ENCODE measurements around the gene CEP104. TPM values are rescaled to one million over a fixed set of nuclear protein-coding genes. Genes with fewer than 3 reads are reported as not detected.
"Not testable (repeated sequence)": the region's sequence is repeated elsewhere in the genome, so short reads cannot be mapped to it uniquely, and the experiment has no call there.

The CEP104 gene
- total RNA-seq, 1 donor from 2014 or later: 64.1 TPM

GRCh38 chr1:3825356-3825755 lies 31.7 kb downstream of the CEP104 start:
- no peak for DNase-seq (ENCODE audit: low spot score)

DNA sequence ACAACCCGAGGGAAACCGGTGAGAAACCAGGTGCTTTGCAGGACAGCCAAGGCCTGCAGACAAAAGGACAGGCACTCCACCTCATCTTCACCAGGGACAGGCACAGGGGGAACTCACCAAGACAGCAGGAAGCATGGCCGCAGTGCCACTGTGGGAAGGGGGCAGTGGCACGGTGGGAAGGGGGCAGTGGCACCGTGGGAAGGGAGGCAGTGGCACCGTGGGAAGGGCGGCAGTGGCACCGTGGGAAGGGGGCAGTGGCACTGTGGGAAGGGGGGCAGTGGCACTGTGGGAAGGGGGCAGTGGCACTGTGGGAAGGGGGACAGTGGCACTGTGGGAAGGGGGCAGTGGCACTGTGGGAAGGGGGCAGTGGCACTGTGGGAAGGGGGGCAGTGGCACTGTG lies 32.4 kb downstream of the CEP104 start:
- no peak for DNase-seq (ENCODE audit: low spot score)

GRCh38 chr1:3822421-3822820 lies 34.6 kb downstream of the CEP104 start:
- no peak for DNase-seq (ENCODE audit: low spot score)

- DNase-seq (ENCODE audit: low spot score): no peak
Measured at GRCh38 chr1:3821908-3822307, 35.1 kb downstream of the CEP104 start.

DNA sequence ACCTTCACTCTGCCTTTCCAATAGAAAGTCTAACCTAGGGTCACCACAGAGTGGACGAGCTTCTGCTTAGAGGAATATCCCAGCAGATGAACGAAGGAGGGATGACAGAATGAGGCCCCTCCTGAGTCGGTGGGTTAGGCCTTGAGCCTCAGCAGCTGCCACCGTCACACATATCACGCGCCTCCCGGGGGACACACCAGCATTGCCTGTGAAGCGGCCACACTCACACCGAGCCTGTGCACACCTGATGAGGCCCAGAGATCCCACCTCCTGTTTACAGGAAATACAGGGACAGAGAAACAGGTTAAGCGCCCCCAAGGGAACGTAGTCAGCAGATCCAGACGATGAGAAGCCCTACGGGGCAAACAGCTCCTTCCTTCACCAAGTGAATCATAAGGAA lies 35.6 kb downstream of the CEP104 start:
- DNase-seq (ENCODE audit: low spot score): no peak

DNA sequence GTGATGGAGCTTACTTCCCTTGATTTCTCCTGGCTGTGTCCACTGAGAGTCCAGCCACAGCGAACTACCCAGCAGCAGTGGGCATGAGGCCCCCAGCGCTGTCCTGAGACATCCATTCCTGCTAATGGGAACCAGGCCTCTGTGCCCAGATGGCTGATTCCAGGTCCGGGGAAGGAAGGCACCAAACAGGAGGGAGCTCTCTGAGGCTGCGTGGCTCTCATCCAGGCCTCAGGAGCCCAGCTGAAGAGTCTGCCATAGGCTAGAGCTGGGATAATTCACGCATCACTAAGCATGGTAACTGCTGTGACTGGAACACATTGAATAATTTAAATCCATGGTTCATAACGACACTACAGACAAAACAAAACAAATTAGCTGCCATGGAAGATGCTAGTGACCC lies 36.0 kb downstream of the CEP104 start:
- no peak for DNase-seq (ENCODE audit: low spot score)

DNA sequence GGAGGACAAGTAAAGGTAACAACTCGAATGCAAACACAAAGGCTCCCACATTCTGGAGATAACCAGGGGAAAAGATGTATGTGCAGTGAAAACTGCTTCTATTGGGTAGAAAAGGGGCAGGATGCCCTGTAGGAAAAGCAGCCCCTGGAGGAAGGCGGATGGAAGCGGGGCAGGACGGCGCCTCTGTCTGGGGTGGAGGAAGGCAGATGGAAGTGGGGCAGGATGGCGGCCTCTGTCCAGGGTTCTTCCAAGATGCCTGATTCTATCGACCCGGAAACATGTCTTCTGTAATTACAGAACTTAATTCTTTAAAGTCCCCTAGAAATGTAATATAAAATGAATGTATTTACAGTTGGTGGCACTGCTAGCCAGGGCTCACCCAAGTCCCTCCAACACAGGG lies 36.7 kb downstream of the CEP104 start:
- DNase-seq (ENCODE audit: low spot score): no peak

- no peak for DNase-seq (ENCODE audit: low spot score)
Measured at GRCh38 chr1:3819771-3820200, 37.2 kb downstream of the CEP104 start.

GRCh38 chr1:3817821-3818597 lies 39.0 kb downstream of the CEP104 start:
- no peak for DNase-seq (ENCODE audit: low spot score)

GRCh38 chr1:3817138-3817740 lies 39.8 kb downstream of the CEP104 start:
- DNase-seq (ENCODE audit: low spot score): no peak

DNA sequence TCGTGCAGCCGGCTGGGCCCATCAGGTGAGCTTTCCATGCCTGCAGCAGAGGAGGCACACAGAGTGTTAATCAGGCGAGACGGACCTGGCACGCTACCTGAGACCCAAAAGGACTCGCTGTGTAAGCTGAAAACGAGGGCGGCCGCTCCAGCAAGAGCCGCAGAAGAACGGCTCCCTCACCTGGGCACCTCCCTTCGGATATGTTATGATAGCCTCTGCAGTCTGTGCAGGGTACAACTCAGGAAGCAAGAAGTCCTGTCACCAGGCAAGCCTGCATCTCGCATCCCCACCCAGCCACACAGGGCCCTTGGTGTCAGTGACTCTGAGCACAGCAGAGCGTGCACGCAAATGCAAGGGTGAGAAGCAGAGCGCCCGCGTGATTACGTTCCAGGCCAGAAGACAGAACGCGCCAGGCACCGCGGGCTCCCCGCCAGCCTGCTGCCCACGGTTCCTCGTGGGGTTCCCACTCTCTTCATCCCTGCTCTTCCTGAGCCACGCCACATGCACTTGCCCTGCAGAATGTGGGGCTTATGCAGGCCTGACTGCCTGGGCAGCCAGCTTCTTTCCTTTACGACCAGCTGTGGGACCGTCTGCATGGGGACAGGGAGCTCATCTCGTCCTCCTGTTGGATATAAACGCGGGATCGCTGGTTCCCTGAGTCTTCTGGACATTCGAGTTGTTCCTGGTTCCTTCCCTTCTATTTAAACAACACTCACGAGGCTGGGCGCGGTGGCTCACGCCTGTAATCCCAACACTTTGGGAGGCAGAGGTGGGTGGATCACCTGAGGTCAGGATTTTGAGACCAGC lies 40.5 kb downstream of the CEP104 start:
- DNase-seq (ENCODE audit: low spot score): no peak

GRCh38 chr1:3814771-3815561 lies 42.0 kb downstream of the CEP104 start:
- no peak for DNase-seq (ENCODE audit: low spot score)

GRCh38 chr1:3814065-3814464 lies 42.9 kb downstream of the CEP104 start:
- no peak for DNase-seq (ENCODE audit: low spot score)

DNA sequence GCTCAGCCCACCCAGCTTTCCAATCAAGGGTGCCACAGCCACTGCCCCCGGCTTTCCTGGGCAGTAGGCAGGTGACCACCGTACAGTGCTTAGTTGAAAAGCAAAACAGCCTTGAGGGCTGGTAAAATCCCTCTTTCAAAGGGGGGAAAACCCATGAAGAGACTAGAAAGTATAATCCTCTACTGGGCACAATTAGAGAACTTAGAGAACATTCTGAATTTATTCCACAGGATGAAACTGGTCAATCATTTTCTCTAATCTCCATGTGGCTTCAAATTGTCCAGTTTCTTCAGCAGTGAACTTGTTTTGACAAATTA lies 45.5 kb downstream of the CEP104 start:
- DNase-seq (ENCODE audit: low spot score): no peak

GRCh38 chr1:3810149-3810761 lies 46.8 kb downstream of the CEP104 start:
- not testable (repeated sequence) for DNase-seq (ENCODE audit: low spot score)

- DNase-seq (ENCODE audit: low spot score): peak; percentile 23
Measured at GRCh38 chr1:3809680-3810079, 47.3 kb downstream of the CEP104 start.

DNA sequence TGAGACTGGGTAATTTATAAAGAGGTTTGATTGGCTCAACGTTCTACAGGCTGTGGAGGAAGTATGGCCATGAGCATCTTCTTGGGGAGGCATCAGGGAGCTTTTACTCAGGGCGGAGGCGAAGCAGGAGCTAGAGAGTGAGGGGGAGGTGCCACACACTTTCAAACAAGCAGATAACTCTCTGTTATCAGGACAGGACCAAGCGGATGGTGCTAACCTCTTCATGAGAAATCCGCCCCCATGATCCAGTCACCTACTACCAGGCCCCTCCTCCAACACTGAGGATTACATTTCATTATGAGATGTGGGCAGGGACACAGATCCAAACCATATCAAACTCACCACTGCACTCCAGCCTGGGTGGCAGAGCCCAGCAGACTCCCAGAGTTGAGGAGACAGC lies 49.2 kb downstream of the CEP104 start:
- no peak for DNase-seq (ENCODE audit: low spot score)

GRCh38 chr1:3805038-3805437 lies 52.0 kb downstream of the CEP104 start:
- no peak for DNase-seq (ENCODE audit: low spot score)

- DNase-seq (ENCODE audit: low spot score): not testable (repeated sequence)
Measured at GRCh38 chr1:3804627-3804944, 52.4 kb downstream of the CEP104 start.

GRCh38 chr1:3803905-3804626 lies 52.9 kb downstream of the CEP104 start:
- DNase-seq (ENCODE audit: low spot score): no peak

- not testable (repeated sequence) for DNase-seq (ENCODE audit: low spot score)
Measured at GRCh38 chr1:3800795-3801194, 56.2 kb downstream of the CEP104 start.
